Common myeloid progenitor, CD34-positive (primary cell): ENCODE data around the gene DCLK1.

ENCODE experiments used
- CTCF ChIA-PET: fragments of 350-600 bp; sonication (Branson Sonifier 250); formaldehyde crosslinking; loops from one replicate; lab custom pipeline; 2021; ENCODE audit warnings: antibody characterized with exemption; lab: Charles Lee
- POLR2A ChIA-PET: fragments of 350-600 bp; sonication (Branson Sonifier 250); formaldehyde crosslinking; loops from one replicate; lab custom pipeline; 2021; ENCODE audit warnings: antibody characterized with exemption; lab: Charles Lee
- DNase-seq, 3 donors: peaks; one replicate each; pipeline versions ENCODE4 v3.0.0 to v3.0.0-alpha.2; 2013
- H3K27ac ChIP-seq, 2 experiments: 1 replicate in 1 of 2; 2 replicates in 1 of 2; pipeline ENCODE4 v1.7.0; 2013; ENCODE audit warnings: inconsistent platforms in 2 of 2, low read length in 2 of 2, mild to moderate bottlenecking in 2 of 2, low read depth in 1 of 2, moderate library complexity in 1 of 2; ENCODE audit not compliant: severe bottlenecking in 2 of 2, insufficient read depth in 1 of 2, poor library complexity in 1 of 2
- H3K27me3 ChIP-seq, 5 experiments: replicated peaks in 2 of 5; 1 replicate in 3 of 5; 2 replicates in 2 of 5; pipeline versions ENCODE4 v1.6.1 to v1.7.0; 2013; ENCODE audit warnings: low read length in 4 of 5, mild to moderate bottlenecking in 2 of 5, moderate library complexity in 2 of 5, inconsistent platforms in 1 of 5; ENCODE audit not compliant: insufficient read depth in 5 of 5, control insufficient read depth in 4 of 5
- H3K36me3 ChIP-seq, 4 experiments: 1 replicate in 2 of 4; 2 replicates in 2 of 4; pipeline versions ENCODE4 v1.6.1 to v1.7.0; 2013; ENCODE audit warnings: low read length in 3 of 4, control low read depth in 1 of 4, mild to moderate bottlenecking in 1 of 4; ENCODE audit not compliant: control insufficient read depth in 4 of 4, insufficient read depth in 4 of 4
- H3K4me1 ChIP-seq, 4 experiments: 1 replicate in 3 of 4; 2 replicates in 1 of 4; pipeline versions ENCODE4 v1.6.1 to v1.7.1; 2013; ENCODE audit warnings: low read length in 3 of 4, mild to moderate bottlenecking in 3 of 4, control low read depth in 1 of 4, inconsistent platforms in 1 of 4, moderate library complexity in 1 of 4; ENCODE audit not compliant: control insufficient read depth in 4 of 4, insufficient read depth in 4 of 4; ENCODE audit errors: control extremely low read depth in 1 of 4
- H3K4me3 ChIP-seq, 7 experiments: 1 replicate in 4 of 7; 2 replicates in 3 of 7; pipeline versions ENCODE4 v1.5.1 to v1.7.0; 2013; ENCODE audit warnings: mild to moderate bottlenecking in 7 of 7, low read length in 6 of 7, moderate library complexity in 6 of 7, inconsistent platforms in 2 of 7, low read depth in 2 of 7, control low read depth in 1 of 7; ENCODE audit not compliant: insufficient read depth in 4 of 7, control insufficient read depth in 1 of 7; ENCODE audit errors: extremely low read depth in 1 of 7
- H3K9me3 ChIP-seq, 5 experiments: 1 replicate in 4 of 5; 2 replicates in 1 of 5; pipeline versions ENCODE4 v1.6.1 to v1.7.1; 2013; ENCODE audit warnings: low read length in 4 of 5, mild to moderate bottlenecking in 2 of 5, inconsistent platforms in 1 of 5, low read depth in 1 of 5, moderate library complexity in 1 of 5; ENCODE audit not compliant: control insufficient read depth in 4 of 5, insufficient read depth in 2 of 5; ENCODE audit errors: control extremely low read depth in 1 of 5
- WGBS: methylation state at CpG from one replicate; pipeline ENCODE4 v1.1.5; 2013; ENCODE audit not compliant: insufficient coverage; 5-methylcytosine and 5-hydroxymethylcytosine counted together

The DCLK1 gene

DNA sequence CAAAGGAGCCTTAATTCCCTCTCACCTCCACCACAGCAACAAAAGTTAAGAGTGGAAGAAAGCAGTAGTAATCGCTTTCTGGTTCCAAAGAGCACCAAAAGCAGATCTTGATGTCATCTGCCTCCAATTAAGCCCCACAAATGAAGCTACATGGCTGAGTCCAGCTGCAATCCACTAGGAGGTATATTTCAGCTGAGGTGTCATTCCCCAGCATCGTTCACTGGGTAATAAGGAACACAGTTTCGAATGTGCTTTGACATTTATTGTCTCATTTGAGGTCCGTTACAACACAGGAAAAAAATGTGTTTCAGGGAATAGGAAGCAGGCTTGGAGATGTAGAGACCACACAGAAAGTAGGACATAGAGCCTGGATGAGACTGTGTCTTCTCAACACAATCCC, 190.4 kb downstream of the DCLK1 start:
- H3K4me3 ChIP-seq = no peak overlapping the region
- 89% methylated on average over 3 of the region's 4 CpGs for WGBS
- no peak for DNase-seq
- no peaks in the 10 kb centered on the region for H3K27me3 ChIP-seq
- H3K27ac ChIP-seq = no peak overlapping the region
- POLR2A ChIA-PET = no interaction called here
- CTCF ChIA-PET = interaction anchor here (0.7 kb wide), 1 partner anchor 19 kb away, joined by 3 read pairs; no protein-coding TSS in a partner anchor
- H3K4me1 ChIP-seq = no peaks in the 10 kb centered on the region
- no peaks in the 10 kb centered on the region for H3K9me3 ChIP-seq
- no peaks in the 10 kb centered on the region for H3K36me3 ChIP-seq

DNA sequence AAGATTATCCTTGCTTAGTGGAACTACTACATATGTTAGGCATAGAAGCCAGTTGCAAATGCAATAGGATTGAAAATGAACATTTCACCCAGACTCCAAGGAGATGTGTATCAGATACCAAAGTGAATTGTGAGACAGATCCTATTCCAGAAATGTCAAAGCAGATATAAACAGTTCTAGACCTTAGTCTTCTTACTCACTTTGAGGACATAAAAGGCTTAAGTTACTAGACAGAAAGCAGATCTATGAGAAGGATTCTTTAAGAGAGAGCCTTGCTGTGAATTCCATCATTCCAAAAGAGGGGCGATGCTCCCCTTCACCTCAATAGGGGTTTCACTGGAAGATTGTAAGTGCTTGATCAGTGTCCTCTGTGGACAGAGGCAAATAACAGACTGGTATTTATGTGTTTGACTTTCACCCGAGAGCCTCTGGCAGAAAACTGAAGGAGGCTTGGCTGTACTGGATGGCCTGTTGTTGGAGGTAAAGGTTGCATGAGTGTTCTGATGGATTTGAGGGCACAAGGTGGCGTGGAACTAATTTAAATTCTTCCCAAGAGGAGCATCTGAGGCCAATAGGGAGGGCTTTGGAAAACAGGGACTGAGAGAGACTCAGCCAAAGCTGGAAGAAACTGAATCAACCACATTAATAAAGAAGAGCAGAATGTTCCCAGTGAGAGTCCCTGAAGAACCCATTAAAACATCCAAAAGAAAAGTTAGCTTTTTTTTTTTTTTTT, 194.8 kb downstream of the DCLK1 start:
- H3K9me3 ChIP-seq = no peaks in the 10 kb centered on the region
- no peak overlapping the region for H3K27ac ChIP-seq
- no peaks in the 10 kb centered on the region for H3K4me1 ChIP-seq
- CTCF ChIA-PET = no interaction called here
- WGBS = 100% methylated on average over 1 of the region's 3 CpGs
- POLR2A ChIA-PET = no interaction called here
- H3K4me3 ChIP-seq = no peak overlapping the region
- DNase-seq = no peak
- no peaks in the 10 kb centered on the region for H3K27me3 ChIP-seq
- H3K36me3 ChIP-seq = no peaks in the 10 kb centered on the region

DNA sequence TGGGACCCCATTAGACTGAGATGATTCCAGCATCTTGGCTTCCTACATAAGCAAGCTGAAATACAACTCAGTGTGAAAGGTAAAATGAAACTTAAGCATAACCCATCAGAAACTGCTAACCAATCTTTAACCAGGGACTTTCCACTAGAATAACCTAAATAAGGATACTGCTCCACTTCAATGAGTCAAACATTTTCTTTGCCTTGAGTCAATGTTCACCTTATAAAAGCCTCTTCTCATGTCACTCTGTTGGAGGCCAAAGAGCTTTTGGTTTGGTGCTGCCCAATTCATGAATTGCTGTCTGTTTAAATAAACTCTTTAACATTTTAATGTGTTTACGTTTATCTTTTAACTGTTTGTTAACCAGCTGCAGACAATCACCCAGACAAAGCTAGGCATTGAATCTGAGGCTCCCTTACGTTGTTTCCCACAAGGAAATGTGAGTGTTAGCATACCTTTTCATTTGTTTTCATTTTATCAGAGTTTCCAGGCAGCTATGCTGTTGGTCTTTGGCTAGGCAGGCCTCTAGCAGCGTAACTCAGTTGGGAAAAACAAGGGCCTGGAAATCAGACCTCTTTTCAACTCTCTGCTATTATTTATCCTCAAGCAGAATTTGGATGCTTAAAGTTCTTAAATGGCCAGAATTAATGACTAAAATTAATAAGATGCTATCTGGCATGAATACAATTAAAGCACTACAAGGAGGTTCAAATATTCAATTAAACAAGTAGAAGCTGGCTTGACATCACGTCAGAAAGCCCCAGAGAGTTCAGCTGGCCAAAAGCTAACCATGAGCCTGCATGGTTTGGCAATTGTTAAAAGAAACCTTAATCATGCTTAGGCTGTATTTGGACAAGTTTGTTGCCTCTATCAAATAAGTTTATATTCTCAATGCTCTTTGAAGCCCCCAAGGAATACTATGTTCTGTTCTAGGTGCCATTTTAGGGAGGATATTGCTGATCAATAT, 200.2 kb downstream of the DCLK1 start:
- no peak for DNase-seq
- H3K4me1 ChIP-seq = no peaks in the 10 kb centered on the region
- H3K36me3 ChIP-seq = no peaks in the 10 kb centered on the region
- CTCF ChIA-PET = no interaction called here
- H3K27ac ChIP-seq = no peak overlapping the region
- POLR2A ChIA-PET = no interaction called here
- H3K4me3 ChIP-seq = no peak overlapping the region
- H3K9me3 ChIP-seq = no peaks in the 10 kb centered on the region
- 100% methylated on average over 1 of the region's 4 CpGs for WGBS
- no peaks in the 10 kb centered on the region for H3K27me3 ChIP-seq

DNA sequence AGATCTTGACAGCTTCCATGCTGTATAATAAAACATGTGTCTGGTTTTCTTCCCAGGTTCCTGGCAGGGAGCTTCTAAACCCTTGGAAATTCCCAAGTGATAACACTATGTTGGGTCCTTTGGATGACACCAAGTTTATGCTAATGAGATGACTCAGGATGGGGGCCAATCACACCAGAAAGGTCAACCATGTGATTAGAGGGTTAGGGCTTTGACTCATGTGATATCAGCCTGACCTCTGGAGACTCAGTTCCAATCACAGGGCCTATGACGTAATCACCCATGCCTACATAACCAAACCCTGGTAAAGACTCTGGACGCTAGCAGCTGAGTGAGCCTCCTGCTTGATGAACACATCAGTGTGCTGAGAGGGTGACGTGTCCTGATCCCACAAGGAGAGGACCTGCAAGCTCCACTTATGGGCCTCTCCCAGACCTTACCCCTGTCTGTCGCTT, 203.6 kb downstream of the DCLK1 start:
- ChIA-PET POLR2A (no interaction called here), CTCF (no interaction called here)
- WGBS = 93% methylated on average over 4 of the region's 4 CpGs
- H3K36me3 ChIP-seq = no peaks in the 10 kb centered on the region
- H3K4me1 ChIP-seq = no peaks in the 10 kb centered on the region
- H3K27me3 ChIP-seq = no peaks in the 10 kb centered on the region
- H3K27ac ChIP-seq = no peak overlapping the region
- H3K4me3 ChIP-seq = no peak overlapping the region
- no peak for DNase-seq
- no peaks in the 10 kb centered on the region for H3K9me3 ChIP-seq

DNA sequence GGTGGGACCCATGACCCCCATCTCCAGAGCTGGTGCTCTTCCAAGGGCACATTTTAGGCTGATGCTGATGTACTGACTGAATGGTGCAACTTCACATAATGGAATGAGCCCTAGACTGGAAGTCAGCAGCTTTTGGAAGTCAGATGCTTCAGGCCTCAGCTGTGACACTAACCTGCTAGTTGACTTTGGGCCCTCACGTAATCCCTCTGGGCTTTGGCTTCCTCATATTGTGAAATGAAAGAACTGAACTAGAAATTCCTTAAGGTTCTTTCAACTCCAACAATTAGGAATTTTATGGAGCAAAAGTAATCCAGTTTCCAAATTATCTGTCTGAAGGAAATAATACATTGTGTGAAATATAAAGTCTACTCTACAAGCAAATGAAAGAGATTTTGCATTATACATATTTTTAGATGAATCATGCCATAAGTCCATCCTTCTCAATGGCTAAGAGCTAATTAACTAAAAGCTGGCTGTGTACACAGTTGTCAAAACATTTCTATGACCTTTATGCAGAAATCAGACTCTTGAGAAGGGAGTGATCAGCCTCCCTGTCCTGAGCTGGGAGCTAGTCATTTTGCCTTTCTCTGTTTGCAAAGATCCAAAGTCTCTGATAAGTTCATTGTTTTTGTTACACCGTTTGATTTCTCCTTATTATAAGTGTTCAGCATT, 204.2 kb downstream of the DCLK1 start:
- no CpG with 5 or more reads among the region's 2 CpGs for WGBS

DNA sequence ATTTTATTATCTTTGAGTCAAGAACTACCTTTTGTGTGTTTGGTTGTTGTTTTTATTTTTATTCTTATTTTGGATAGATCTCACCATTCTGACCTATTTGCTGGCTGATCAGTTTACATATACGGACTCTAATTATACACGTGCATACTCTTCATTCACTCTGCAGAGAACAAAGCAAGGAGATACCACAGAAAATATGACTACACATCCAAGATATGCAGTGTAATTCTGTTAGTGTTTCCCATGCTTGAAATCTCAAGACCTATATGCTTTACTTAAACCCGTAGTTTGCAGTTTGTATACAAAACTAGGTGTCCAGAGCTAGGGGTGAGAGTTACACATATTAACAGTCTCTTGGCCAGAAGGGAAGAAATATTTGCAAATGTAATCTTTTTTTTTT, 205.5 kb downstream of the DCLK1 start:
- Histone ChIP-seq H3K36me3 (no peaks in the 10 kb centered on the region), H3K4me3 (no peak overlapping the region), H3K4me1 (no peaks in the 10 kb centered on the region), H3K27ac (no peak overlapping the region), H3K27me3 (no peaks in the 10 kb centered on the region), H3K9me3 (no peaks in the 10 kb centered on the region)
- WGBS = no CpG with 5 or more reads among the region's 3 CpGs
- CTCF ChIA-PET = no interaction called here
- POLR2A ChIA-PET = no interaction called here
- DNase-seq = no peak

More for the DNA sequence above, 204.2 kb downstream of the DCLK1 start:
- Histone ChIP-seq H3K36me3 (no peaks in the 10 kb centered on the region), H3K9me3 (no peaks in the 10 kb centered on the region), H3K27ac (no peak overlapping the region), H3K27me3 (no peaks in the 10 kb centered on the region), H3K4me1 (no peaks in the 10 kb centered on the region), H3K4me3 (no peak overlapping the region)
- ChIA-PET CTCF (interaction anchor here (0.6 kb wide), 1 partner anchor 19 kb away, joined by 3 read pairs; no protein-coding TSS in a partner anchor), POLR2A (no interaction called here)
- no peak for DNase-seq
